Bladder microvascular endothelial cell (primary cell): ENCODE data around the gene TFF3. TPM values are rescaled to one million over a fixed set of nuclear protein-coding genes. Genes with fewer than 3 reads are reported as not detected.

Experiments used
- total RNA-seq: library from RNA; depleted of rRNA; stranded (reverse); fragments of >200 nt; gene quantifications from 2 replicates; pipeline ENCODE4 v1.2.3, GENCODE V29; 2014

Gene TFF3
- 4.5 and 107 TPM in 2 replicates for total RNA-seq

GRCh38 chr21:42315296-42315891, at the start of gene TFF3:
TSS of gene TFF3 (minus strand) at chr21:42315409. CDS start at chr21:42315374, 35 bp downstream.

GRCh38 chr21:42350927-42351426, 35.8 kb upstream of the TFF3 start, which contains the start of gene TFF2:
TSS of gene TFF2 (minus strand) at chr21:42350994. CDS start at chr21:42350957, 37 bp downstream.

Other genes with a start within 250 kb of the TFF3 start
- gene UMODL1, start 244.1 kb downstream of the TFF3 start, total RNA-seq, result not detected in 2 replicates
- gene ABCG1, start 96.3 kb downstream of the TFF3 start, total RNA-seq, result 38.2 and 107 TPM in 2 replicates
- not detected in 2 replicates for gene TFF2, start 35.6 kb upstream of the TFF3 start, total RNA-seq
- gene TFF1, start 51.1 kb upstream of the TFF3 start, total RNA-seq, result not detected in 2 replicates
- not detected in 2 replicates for gene TMPRSS3, start 80.6 kb upstream of the TFF3 start, total RNA-seq
- gene UBASH3A, start 88.5 kb upstream of the TFF3 start, total RNA-seq, result not detected in 2 replicates
- not detected in 2 replicates for gene RSPH1, start 180.8 kb upstream of the TFF3 start, total RNA-seq
- gene SLC37A1, start 198.4 kb upstream of the TFF3 start, total RNA-seq, result 5.5 and 16.9 TPM in 2 replicates